Esophagus muscularis mucosa (tissue), 4 donors: ENCODE results near the gene USPL1. TPM values are rescaled to one million over a fixed set of nuclear protein-coding genes. Genes with fewer than 3 reads are reported as not detected.

ENCODE experiments used
- DNase-seq: peaks from one replicate; pipeline ENCODE4 v3.0.0-alpha.2; 2017; ENCODE audit errors: extremely low spot score
- H3K27ac ChIP-seq, 4 donors: fragments of 200-600 bp; sonication (generic); replicated peaks in 1 of 4; 1 replicate in 3 of 4; 2 replicates in 1 of 4; pipeline ENCODE4 v1.5.1; 2016 to 2019; ENCODE audit warnings: mild to moderate bottlenecking in 1 of 4
- H3K27me3 ChIP-seq, 4 donors: fragments of 200-600 bp; sonication (generic); one replicate each; pipeline versions ENCODE4 v1.5.1 to v1.6.0; 2016 to 2019
- H3K36me3 ChIP-seq, 4 donors: fragments of 200-600 bp; sonication (generic); one replicate each; pipeline ENCODE4 v1.5.1; 2016 to 2019
- H3K4me1 ChIP-seq, 4 donors: fragments of 200-600 bp; sonication (generic); one replicate each; pipeline ENCODE4 v1.5.1; 2016 to 2019
- H3K4me3 ChIP-seq, 4 donors: fragments of 200-600 bp; sonication (generic); 1 replicate in 2 of 4; 2 replicates in 2 of 4; pipeline ENCODE4 v1.5.1; 2016 to 2019; ENCODE audit warnings: mild to moderate bottlenecking in 4 of 4, moderate library complexity in 1 of 4
- H3K9me3 ChIP-seq, 4 donors: fragments of 200-600 bp; sonication (generic); 1 replicate in 3 of 4; 2 replicates in 1 of 4; pipeline ENCODE4 v1.5.1; 2016 to 2019
- CTCF ChIP-seq, 3 experiments: fragments of 200-600 bp in 2 of 3; fragments of 450-650 bp in 1 of 3; sonication (generic) in 2 of 3; IDR thresholded peaks; one replicate each; pipeline ENCODE4 v1.5.1; 2017 to 2019; ENCODE audit warnings: antibody characterized with exemption in 3 of 3, mild to moderate bottlenecking in 2 of 3, moderate library complexity in 1 of 3
- EP300 ChIP-seq: sonication (generic); formaldehyde crosslinking; IDR thresholded peaks from one replicate; pipeline ENCODE4 v1.6.1; 2017; ENCODE audit warnings: antibody characterized with exemption
- POLR2A ChIP-seq: fragments of 450-650 bp; IDR thresholded peaks from one replicate; pipeline ENCODE4 v1.6.1; 2017; ENCODE audit warnings: antibody characterized with exemption, moderate library complexity, mild to moderate bottlenecking, low read depth
- POLR2AphosphoS5 ChIP-seq, 2 donors: sonication (generic); formaldehyde crosslinking; IDR thresholded peaks; one replicate each; pipeline ENCODE4 v1.6.1; 2017; ENCODE audit warnings: antibody characterized with exemption in 2 of 2
- WGBS: methylation state at CpG from one replicate; pipeline ENCODE4 v1.1.5; 2018; 5-methylcytosine and 5-hydroxymethylcytosine counted together
- intact Hi-C: fragments of 100-400 bp; cut with DNase I; formaldehyde crosslinking; loops from one replicate; pipeline ENCODE4 v1.15.1; 2023
- total RNA-seq, 4 donors: library from RNA; depleted of rRNA; stranded (reverse); fragments of >200 nt; gene quantifications; one replicate each; pipeline versions ENCODE4 v1.1.0 to v1.2.1, GENCODE V29; 2016

USPL1 gene
- total RNA-seq, 4 donors from 2014 or later: 13.2 to 21.6 (median 19.4) TPM

GRCh38 chr13:30700364-30700763 lies 82.6 kb downstream of the USPL1 start:
- TF ChIP-seq EP300 (no peak), POLR2AphosphoS5 (IDR thresholded peaks at IDR 0.05) (no peak), POLR2A (no peak), CTCF (IDR thresholded peaks at IDR 0.05) (no peak)

GRCh38 chr13:30702006-30702405 lies 84.3 kb downstream of the USPL1 start:
- intact Hi-C loops: no loop called here
- no peaks in the 10 kb centered on the region for H3K9me3 ChIP-seq
- no peak overlapping the region for H3K4me3 ChIP-seq
- TF ChIP-seq CTCF (IDR thresholded peaks at IDR 0.05): no peak
- no peak for TF ChIP-seq POLR2A
- no peak for TF ChIP-seq POLR2AphosphoS5 (IDR thresholded peaks at IDR 0.05)
- TF ChIP-seq EP300: no peak
- no peaks in the 10 kb centered on the region for H3K27me3 ChIP-seq
- DNase-seq: no peak
- 95% methylated on average over 4 of the region's 4 CpGs for WGBS
- H3K36me3 ChIP-seq: no peaks in the 10 kb centered on the region
- H3K27ac ChIP-seq: no peak overlapping the region
- peaks cover 12 to 19% (median 16%) of the 10 kb centered on the region in 4 donors for H3K4me1 ChIP-seq

More at GRCh38 chr13:30700364-30700763, 82.6 kb downstream of the USPL1 start:
- intact Hi-C loops: no loop called here
- peaks cover 17 to 33% (median 30%) of the 10 kb centered on the region in 4 donors for H3K4me1 ChIP-seq
- DNase-seq: no peak
- H3K9me3 ChIP-seq: no peaks in the 10 kb centered on the region
- WGBS: 73% methylated on average over 5 of the region's 5 CpGs
- no peaks in the 10 kb centered on the region for H3K27me3 ChIP-seq
- H3K27ac ChIP-seq: no peak overlapping the region
- no peak overlapping the region for H3K4me3 ChIP-seq
- no peaks in the 10 kb centered on the region for H3K36me3 ChIP-seq

GRCh38 chr13:30704596-30704995 lies 86.9 kb downstream of the USPL1 start:
- intact Hi-C loops: no loop called here
- H3K4me3 ChIP-seq: no peak overlapping the region
- no peaks in the 10 kb centered on the region for H3K27me3 ChIP-seq
- no peak for DNase-seq
- H3K27ac ChIP-seq: no peak overlapping the region
- H3K4me1 ChIP-seq: no peaks in the 10 kb centered on the region
- TF ChIP-seq EP300: no peak
- no peak for TF ChIP-seq CTCF (IDR thresholded peaks at IDR 0.05)
- TF ChIP-seq POLR2AphosphoS5 (IDR thresholded peaks at IDR 0.05): no peak
- no peak for TF ChIP-seq POLR2A
- no peaks in the 10 kb centered on the region for H3K9me3 ChIP-seq
- 73% methylated on average over 5 of the region's 6 CpGs for WGBS
- no peaks in the 10 kb centered on the region for H3K36me3 ChIP-seq

- H3K36me3 ChIP-seq: no peaks in the 10 kb centered on the region
- H3K9me3 ChIP-seq: no peaks in the 10 kb centered on the region
- H3K4me1 ChIP-seq: no peaks in the 10 kb centered on the region
- intact Hi-C loops: no loop called here
- TF ChIP-seq POLR2AphosphoS5 (IDR thresholded peaks at IDR 0.05): no peak
- TF ChIP-seq EP300: no peak
- TF ChIP-seq POLR2A: no peak
- no peak for TF ChIP-seq CTCF (IDR thresholded peaks at IDR 0.05)
- 66% methylated on average over 4 of the region's 4 CpGs for WGBS
- H3K27me3 ChIP-seq: no peaks in the 10 kb centered on the region
- DNase-seq: no peak
- no peak overlapping the region for H3K4me3 ChIP-seq
- no peak overlapping the region for H3K27ac ChIP-seq
These were observed 88.0 kb downstream of the USPL1 start for GRCh38 chr13:30705680-30706079.

- intact Hi-C loops: no loop called here
- WGBS: 52% methylated on average over 3 of the region's 3 CpGs
- Histone ChIP-seq H3K9me3 (no peaks in the 10 kb centered on the region), H3K27ac (no peak overlapping the region), H3K4me3 (no peak overlapping the region), H3K4me1 (peaks cover 0 to 6% (median 0%) of the 10 kb centered on the region in 4 donors), H3K36me3 (no peaks in the 10 kb centered on the region), H3K27me3 (no peaks in the 10 kb centered on the region)
- TF ChIP-seq CTCF (IDR thresholded peaks at IDR 0.05) (no peak), POLR2A (no peak), EP300 (no peak), POLR2AphosphoS5 (IDR thresholded peaks at IDR 0.05) (no peak)
- DNase-seq: no peak
These were observed 90.8 kb downstream of the USPL1 start for GRCh38 chr13:30708541-30708940.
